ENCODE results near the gene SCO2. TPM values are rescaled to one million over a fixed set of nuclear protein-coding genes. Genes with fewer than 3 reads are reported as not detected.

Gene SCO2
- total and polyA plus RNA-seq, 2 of the 4 experiments (the other 2 are of a cell fraction) = 1.3 to 1.9 TPM

DNA sequence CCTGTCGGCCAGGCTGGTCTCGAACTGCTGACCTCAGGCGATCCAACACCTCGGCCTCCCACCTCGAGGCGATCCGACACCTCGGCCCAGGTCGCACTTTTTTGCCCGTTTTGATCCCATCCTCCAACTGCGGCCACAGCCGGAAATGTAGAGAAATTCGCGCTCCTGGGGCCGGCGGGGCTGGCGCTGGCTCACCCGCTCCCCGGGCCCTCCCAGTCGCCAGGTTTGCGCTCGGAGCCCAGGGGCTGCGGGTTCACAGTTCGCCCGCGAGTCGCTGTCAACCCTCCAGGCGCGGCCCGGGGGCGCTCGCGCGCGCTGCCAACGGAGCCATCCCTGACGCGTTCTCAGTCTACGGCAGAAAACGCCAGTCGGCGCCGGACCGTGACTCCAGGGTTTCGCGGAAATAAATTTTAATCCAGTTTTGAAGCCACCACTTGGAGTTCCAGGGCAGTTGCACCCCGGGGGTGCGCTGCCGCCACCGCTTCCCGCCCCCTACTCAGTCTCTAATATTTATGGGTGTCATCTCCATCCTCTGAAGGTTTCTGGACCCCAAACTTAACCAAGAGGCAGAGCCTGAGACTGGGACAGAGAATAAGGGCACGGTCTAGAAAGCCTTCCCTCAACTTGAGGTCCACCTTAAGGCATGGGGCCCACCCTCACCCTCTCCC, 18.8 kb upstream of the SCO2 start (continued):
- TF ChIP-seq SMC3 (IDR thresholded peaks at IDR 0.05; ENCODE audit: low read depth, low read length) = no peak

DNA sequence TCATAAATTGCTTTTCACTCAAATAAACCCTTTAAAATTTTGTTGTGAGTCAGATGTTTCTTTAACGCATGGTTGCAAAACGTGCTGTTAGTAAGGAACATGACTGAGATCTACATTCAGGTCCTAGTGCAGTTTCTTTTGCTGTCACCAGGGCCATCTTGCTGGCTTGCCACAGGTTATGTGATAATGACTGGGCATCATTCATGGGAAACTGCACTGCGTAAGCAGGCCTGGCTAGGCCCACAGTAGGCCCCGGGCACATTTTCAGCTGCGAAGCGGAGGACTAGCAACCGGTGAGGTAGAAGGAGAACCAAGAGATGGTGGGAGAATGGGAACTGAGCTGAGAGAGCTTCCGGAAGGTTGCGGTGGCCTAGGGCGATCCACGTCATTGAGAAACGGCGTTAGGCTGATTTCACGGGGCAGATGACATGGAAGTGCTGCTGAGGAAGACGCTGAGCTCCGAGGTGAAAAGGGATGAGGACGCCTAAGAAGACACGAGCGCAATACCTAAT, 17.1 kb upstream of the SCO2 start:
- POLR2A ChIA-PET (ENCODE audit: unreplicated experiment) = no interaction called here
- no peaks in the 10 kb centered on the region for H3K36me3 ChIP-seq (ENCODE audit: control insufficient read depth, insufficient read depth, low read length)
- ATAC-seq (ENCODE audit: low read depth) (no peak), DNase-seq (no peak)
- no peak overlapping the region for H4K91ac ChIP-seq (ENCODE audit: insufficient read depth, low read depth, low read length)
- in situ Hi-C loops (cut with MboI; ENCODE audit: low sequenced_read_pairs) = no loop called here
- H2BK15ac ChIP-seq (ENCODE audit: low read depth, low read length) = no peak overlapping the region
- no peaks in the 10 kb centered on the region for H4K20me1 ChIP-seq (ENCODE audit: insufficient read depth, low read length)
- dilution Hi-C loops (cut with HindIII; ENCODE audit: low sequenced_read_pairs, unreplicated experiment) = no loop called here
- H3K4me3 ChIP-seq (ENCODE audit: insufficient read depth, low read depth, low read length) = no peak overlapping the region
- H3K23ac ChIP-seq (ENCODE audit: low read depth, low read length) = no peak overlapping the region
- TF ChIP-seq, protein P1, sequence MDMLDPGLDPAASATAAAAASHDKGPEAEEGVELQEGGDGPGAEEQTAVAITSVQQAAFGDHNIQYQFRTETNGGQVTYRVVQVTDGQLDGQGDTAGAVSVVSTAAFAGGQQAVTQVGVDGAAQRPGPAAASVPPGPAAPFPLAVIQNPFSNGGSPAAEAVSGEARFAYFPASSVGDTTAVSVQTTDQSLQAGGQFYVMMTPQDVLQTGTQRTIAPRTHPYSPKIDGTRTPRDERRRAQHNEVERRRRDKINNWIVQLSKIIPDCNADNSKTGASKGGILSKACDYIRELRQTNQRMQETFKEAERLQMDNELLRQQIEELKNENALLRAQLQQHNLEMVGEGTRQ (IDR thresholded peaks at IDR 0.05; ENCODE audit: low read depth, low read length) = no peak
- TF ChIP-seq POLR2A (IDR thresholded peaks at IDR 0.05; ENCODE audit: low read depth, low read length) (no peak), MAFK (IDR thresholded peaks at IDR 0.05; ENCODE audit: low read depth, low read length) (no peak), CEBPB (IDR thresholded peaks at IDR 0.05; ENCODE audit: low read depth, low read length) (no peak), NFE2L2 (IDR thresholded peaks at IDR 0.05; ENCODE audit: low read depth, low read length) (no peak), MXI1 (IDR thresholded peaks at IDR 0.05; ENCODE audit: borderline replicate concordance, low read depth, low read length) (no peak), RFX5 (IDR thresholded peaks at IDR 0.05; ENCODE audit: low read depth, low read length) (no peak)
- H3K27ac ChIP-seq (ENCODE audit: insufficient read depth, low read length) = no peak overlapping the region
- H3K14ac ChIP-seq (replicated peaks; ENCODE audit: low read depth, low read length) = no peak overlapping the region
- 0 out of 2 replicates have a peak overlapping the region, but pooled peaks have one; percentile 25 for H2AK5ac ChIP-seq (ENCODE audit: low read depth, low read length)
- no peaks in the 10 kb centered on the region for H3K9me3 ChIP-seq (ENCODE audit: control insufficient read depth, insufficient read depth, low read length)
- CTCF ChIA-PET = interaction anchor here (0.6 kb wide), 1 partner anchor 14 kb away, joined by 3 read pairs; no protein-coding TSS in a partner anchor
- H2AK9ac ChIP-seq (replicated peaks; ENCODE audit: low read depth, low read length, poor library complexity) = no peak overlapping the region
- H3K79me1 ChIP-seq (ENCODE audit: low read depth in 1 of 2, low read length in 2 of 2) = no peaks in the 10 kb centered on the region
- no peak overlapping the region for H3K9ac ChIP-seq (ENCODE audit: low read depth, low read length)
- H3K56ac ChIP-seq (ENCODE audit: extremely low read depth, insufficient read depth, low read length) = no peak overlapping the region
- BruUV-seq (replicated peaks) = no TSS peak
- H4K8ac ChIP-seq (ENCODE audit: low read depth in 2 of 2, low read length in 2 of 2) = no peak overlapping the region
- H4K5ac ChIP-seq (ENCODE audit: low read depth, low read length) = no peak overlapping the region
- H3K27me3 ChIP-seq (ENCODE audit: control insufficient read depth, insufficient read depth, low read length) = peaks cover 28% of the 10 kb centered on the region
- peaks cover 7% of the 10 kb centered on the region for H3K9me1 ChIP-seq (ENCODE audit: insufficient read depth, low read length)
- 88% methylated on average over 11 of the region's 19 CpGs; no CpG with 5 or more reads in 1 of the 2 experiments for WGBS, 2 experiments (ENCODE audit: extremely low coverage in 2 of 2, insufficient read length in 1 of 2)
- no peak overlapping the region for H2BK5ac ChIP-seq (ENCODE audit: low read depth, low read length, poor library complexity, severe bottlenecking)
- peak overlapping the region; percentile 1; the same call in 1 of the 2 replicates for H2BK120ac ChIP-seq (ENCODE audit: low read depth, low read length)
- H3K4me2 ChIP-seq (ENCODE audit: low read depth, low read length) = no peak overlapping the region
- intact Hi-C loops (cut with micrococcal nuclease) = no loop called here
- no peak overlapping the region for H2BK20ac ChIP-seq (ENCODE audit: low read depth, low read length)
- no peak overlapping the region; the same call in 1 of the 2 replicates for H3K4ac ChIP-seq (ENCODE audit: low read depth, low read length)
- H2AFZ ChIP-seq (replicated peaks; ENCODE audit: low read length, poor library complexity) = no peak overlapping the region
- H3K18ac ChIP-seq (ENCODE audit: low read depth, low read length) = no peak overlapping the region
- peaks cover 12% of the 10 kb centered on the region for H3K4me1 ChIP-seq (ENCODE audit: control insufficient read depth, insufficient read depth, low read length)
